Neural crest cell (in vitro differentiated cells): Measurements from ENCODE around the gene SYNE3. TPM values are rescaled to one million over a fixed set of nuclear protein-coding genes. Genes with fewer than 3 reads are reported as not detected.

Source experiments
- DNase-seq: peaks from one replicate; pipeline ENCODE4 v3.0.0; 2021; ENCODE audit warnings: low read depth, mixed read lengths, low spot score
- H3K27ac Mint-ChIP-seq: one replicate; pipeline ENCODE4 v1.8.0; 2021; ENCODE audit warnings: mild to moderate bottlenecking, mixed read lengths; ENCODE audit not compliant: unreplicated experiment
- H3K27me3 Mint-ChIP-seq: 2 replicates; pipeline ENCODE4 v1.8.0; 2021; ENCODE audit warnings: low read depth, mild to moderate bottlenecking, mixed read lengths
- H3K36me3 Mint-ChIP-seq: 2 replicates; pipeline ENCODE4 v1.8.0; 2021; ENCODE audit warnings: low read depth, mild to moderate bottlenecking, mixed read lengths
- H3K4me1 Mint-ChIP-seq: 2 replicates; pipeline ENCODE4 v1.8.0; 2021; ENCODE audit warnings: mixed read lengths
- H3K4me3 Mint-ChIP-seq: one replicate; pipeline ENCODE4 v1.8.0; 2021; ENCODE audit warnings: mild to moderate bottlenecking, mixed read lengths
- H3K9me3 Mint-ChIP-seq: 2 replicates; pipeline ENCODE4 v1.8.0; 2021; ENCODE audit warnings: mixed read lengths
- CTCF ChIP-seq: fragments of 200-600 bp; sonication (generic); conservative IDR thresholded peaks from 2 replicates; pipeline ENCODE4 v1.5.0; 2021; ENCODE audit warnings: antibody characterized with exemption, mild to moderate bottlenecking
- total RNA-seq: library from RNA; stranded (reverse); gene quantifications from 2 replicates; pipeline ENCODE4 v1.2.1, GENCODE V29; 2021

SYNE3 gene
- total RNA-seq, 1 donor from 2014 or later: 0.82 TPM

- peak overlapping the region; percentile 35 for H3K27ac Mint-ChIP-seq
- no peak overlapping the region for H3K4me3 Mint-ChIP-seq
- H3K27me3 Mint-ChIP-seq: no peaks in the 10 kb centered on the region
- H3K4me1 Mint-ChIP-seq: peaks cover 9% of the 10 kb centered on the region
- DNase-seq: no peak
- peaks cover 5% of the 10 kb centered on the region for H3K9me3 Mint-ChIP-seq
- H3K36me3 Mint-ChIP-seq: peaks cover 12% of the 10 kb centered on the region
- TF ChIP-seq CTCF: no peak
Measured at GRCh38 chr14:95549656-95550585, 33.5 kb upstream of the SYNE3 start.

- no peak for TF ChIP-seq CTCF
- H3K27ac Mint-ChIP-seq: no peak overlapping the region
- H3K36me3 Mint-ChIP-seq: peaks cover 14% of the 10 kb centered on the region
- H3K4me1 Mint-ChIP-seq: peaks cover 9% of the 10 kb centered on the region
- no peaks in the 10 kb centered on the region for H3K27me3 Mint-ChIP-seq
- DNase-seq: no peak
- no peak overlapping the region for H3K4me3 Mint-ChIP-seq
- H3K9me3 Mint-ChIP-seq: peaks cover 5% of the 10 kb centered on the region
Measured at GRCh38 chr14:95548328-95548929, 32.0 kb upstream of the SYNE3 start.

- DNase-seq: no peak
- TF ChIP-seq CTCF: no peak
- H3K36me3 Mint-ChIP-seq: peaks cover 14% of the 10 kb centered on the region
- no peaks in the 10 kb centered on the region for H3K27me3 Mint-ChIP-seq
- H3K4me3 Mint-ChIP-seq: no peak overlapping the region
- peaks cover 9% of the 10 kb centered on the region for H3K4me1 Mint-ChIP-seq
- H3K27ac Mint-ChIP-seq: no peak overlapping the region
- H3K9me3 Mint-ChIP-seq: peaks cover 5% of the 10 kb centered on the region
Measured at GRCh38 chr14:95547626-95548327, 31.3 kb upstream of the SYNE3 start.

- H3K36me3 Mint-ChIP-seq: peaks cover 14% of the 10 kb centered on the region
- DNase-seq: no peak
- peaks cover 9% of the 10 kb centered on the region for H3K4me1 Mint-ChIP-seq
- no peaks in the 10 kb centered on the region for H3K27me3 Mint-ChIP-seq
- no peak overlapping the region for H3K4me3 Mint-ChIP-seq
- peaks cover 5% of the 10 kb centered on the region for H3K9me3 Mint-ChIP-seq
- no peak for TF ChIP-seq CTCF
- H3K27ac Mint-ChIP-seq: no peak overlapping the region
Measured at GRCh38 chr14:95547272-95547625, 30.8 kb upstream of the SYNE3 start.

GRCh38 chr14:95545515-95546168 lies 29.2 kb upstream of the SYNE3 start:
- no peak for DNase-seq
- H3K4me3 Mint-ChIP-seq: no peak overlapping the region
- no peaks in the 10 kb centered on the region for H3K9me3 Mint-ChIP-seq
- H3K27me3 Mint-ChIP-seq: no peaks in the 10 kb centered on the region
- peaks cover 9% of the 10 kb centered on the region for H3K4me1 Mint-ChIP-seq
- no peak for TF ChIP-seq CTCF
- H3K36me3 Mint-ChIP-seq: peaks cover 10% of the 10 kb centered on the region
- H3K27ac Mint-ChIP-seq: no peak overlapping the region
